DND-41 (cell line): ENCODE measurements around the gene ERICH3.

ENCODE experiments used
- ATAC-seq: fragments of 200-7000 bp; cut with Tn5 transposase; 3 replicates; pipeline ENCODE4 v1.9.1; 2021; ENCODE audit warnings: low read depth; ENCODE audit not compliant: insufficient read depth
- DNase-seq: peaks from one replicate; pipeline ENCODE4 v3.0.0-alpha.2; 2020
- H2AFZ ChIP-seq: 2 replicates; pipeline ENCODE4 v1.6.0; 2012; ENCODE audit warnings: low read depth, low read length
- H3K27ac ChIP-seq: 2 replicates; pipeline ENCODE4 v1.5.1; 2012; ENCODE audit warnings: low read length, inconsistent platforms
- H3K27me3 ChIP-seq: fragments of 200-600 bp; sonication (generic); 2 replicates; pipeline ENCODE4 v1.6.0; 2012; ENCODE audit warnings: low read length, mild to moderate bottlenecking, inconsistent platforms; ENCODE audit not compliant: insufficient read depth, poor library complexity
- H3K36me3 ChIP-seq: 2 replicates; pipeline ENCODE4 v1.5.1; 2012; ENCODE audit warnings: low read length, inconsistent platforms; ENCODE audit not compliant: insufficient read depth
- H3K4me1 ChIP-seq: 2 replicates; pipeline ENCODE4 v1.5.1; 2012; ENCODE audit warnings: mild to moderate bottlenecking, low read length; ENCODE audit not compliant: insufficient read depth
- H3K4me2 ChIP-seq: 2 replicates; pipeline ENCODE4 v1.6.0; 2012; ENCODE audit warnings: mild to moderate bottlenecking, moderate library complexity, low read length, inconsistent platforms; ENCODE audit not compliant: insufficient read depth
- H3K4me3 ChIP-seq, 2 experiments: fragments of 200-600 bp in 1 of 2; shearing (Covaris generic) in 1 of 2; 2 replicates each; pipeline ENCODE4 v1.5.1; 2012 to 2016; ENCODE audit warnings: inconsistent platforms in 2 of 2, low read length in 2 of 2, mild to moderate bottlenecking in 2 of 2, low read depth in 1 of 2, moderate library complexity in 1 of 2
- H3K79me2 ChIP-seq: 2 replicates; pipeline ENCODE4 v1.6.0; 2012; ENCODE audit warnings: low read length, inconsistent platforms; ENCODE audit not compliant: insufficient read depth
- H3K9ac ChIP-seq: 2 replicates; pipeline ENCODE4 v1.6.0; 2012; ENCODE audit warnings: low read depth, mild to moderate bottlenecking, inconsistent platforms, low read length, moderate library complexity
- H3K9me3 ChIP-seq: 2 replicates; pipeline ENCODE4 v1.5.1; 2012; ENCODE audit warnings: low read length, moderate library complexity, mild to moderate bottlenecking, inconsistent platforms; ENCODE audit not compliant: insufficient read depth, severe bottlenecking
- H4K20me1 ChIP-seq: 2 replicates; pipeline ENCODE4 v1.6.0; 2012; ENCODE audit warnings: low read length; ENCODE audit not compliant: insufficient read depth
- EZH2 ChIP-seq: IDR thresholded peaks from 3 replicates; pipeline ENCODE4 v1.6.1; 2012; ENCODE audit warnings: borderline replicate concordance, low read depth, mild to moderate bottlenecking, moderate library complexity, low read length, inconsistent platforms; ENCODE audit not compliant: severe bottlenecking
- TF ChIP-seq, protein P1 (sequence below): IDR thresholded peaks from 2 replicates; pipeline ENCODE4 v1.5.1; 2012; ENCODE audit warnings: borderline replicate concordance, low read length, moderate library complexity, mild to moderate bottlenecking; ENCODE audit not compliant: poor library complexity, severe bottlenecking; ENCODE audit errors: extremely low read depth

ERICH3 gene, protein sequence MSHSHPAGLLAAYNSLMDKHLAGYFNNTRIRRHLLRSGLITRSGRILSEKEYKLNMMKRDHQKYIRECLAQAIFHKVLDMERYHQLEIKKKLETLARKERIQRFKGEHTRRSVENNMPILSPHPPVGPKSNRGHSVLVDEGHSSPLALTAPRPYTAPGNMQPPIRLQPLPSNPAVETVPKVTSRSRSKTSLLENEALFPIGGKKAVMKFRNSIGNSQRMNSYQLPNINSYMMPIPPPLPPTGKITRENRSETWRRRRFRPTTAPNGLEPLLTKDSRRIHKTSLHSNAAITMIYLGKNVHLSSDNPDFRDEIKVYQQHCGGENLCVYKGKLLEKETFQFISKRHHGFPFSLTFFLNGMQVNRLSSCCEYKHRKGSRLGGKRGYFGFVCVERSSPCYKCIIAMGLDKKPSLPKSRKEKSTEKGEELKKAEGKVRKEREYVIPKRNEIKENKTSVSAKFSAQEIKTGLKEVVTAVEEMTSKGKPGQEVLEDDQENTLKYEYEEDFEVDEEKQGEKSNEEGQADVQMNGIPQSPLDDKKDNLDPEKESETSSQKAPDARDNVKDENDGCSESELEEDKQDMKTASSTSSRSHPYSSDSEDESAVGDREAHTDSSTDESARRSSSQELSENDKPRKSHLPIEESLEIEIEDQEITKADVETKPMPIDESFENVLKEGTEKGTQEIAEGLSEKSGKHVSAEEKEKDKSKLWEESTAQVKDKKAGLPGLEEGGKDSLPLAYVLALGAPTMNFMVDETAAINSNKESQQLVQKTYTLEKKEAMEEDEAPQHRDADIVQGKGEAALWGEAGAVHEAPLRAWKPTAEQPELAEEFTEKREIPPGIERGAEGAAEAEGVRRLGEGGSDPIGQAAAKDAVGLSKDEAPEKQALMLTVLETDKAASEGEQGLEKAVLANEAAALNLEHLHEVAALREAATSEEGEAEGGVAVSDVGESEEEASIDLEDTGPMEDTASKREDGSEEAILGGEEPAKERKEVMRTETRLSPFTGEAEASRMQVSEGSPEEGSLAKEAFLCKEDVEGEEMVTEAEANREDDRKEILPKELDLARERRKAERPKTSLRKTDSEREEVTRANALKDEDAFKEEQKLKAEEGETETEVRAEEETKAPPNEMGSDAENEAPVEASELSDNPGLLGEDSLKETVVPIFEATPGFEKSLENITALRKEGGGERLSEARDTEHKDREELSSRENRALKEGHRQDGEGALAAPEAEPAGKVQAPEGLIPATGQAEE (N-terminal part only)

DNA sequence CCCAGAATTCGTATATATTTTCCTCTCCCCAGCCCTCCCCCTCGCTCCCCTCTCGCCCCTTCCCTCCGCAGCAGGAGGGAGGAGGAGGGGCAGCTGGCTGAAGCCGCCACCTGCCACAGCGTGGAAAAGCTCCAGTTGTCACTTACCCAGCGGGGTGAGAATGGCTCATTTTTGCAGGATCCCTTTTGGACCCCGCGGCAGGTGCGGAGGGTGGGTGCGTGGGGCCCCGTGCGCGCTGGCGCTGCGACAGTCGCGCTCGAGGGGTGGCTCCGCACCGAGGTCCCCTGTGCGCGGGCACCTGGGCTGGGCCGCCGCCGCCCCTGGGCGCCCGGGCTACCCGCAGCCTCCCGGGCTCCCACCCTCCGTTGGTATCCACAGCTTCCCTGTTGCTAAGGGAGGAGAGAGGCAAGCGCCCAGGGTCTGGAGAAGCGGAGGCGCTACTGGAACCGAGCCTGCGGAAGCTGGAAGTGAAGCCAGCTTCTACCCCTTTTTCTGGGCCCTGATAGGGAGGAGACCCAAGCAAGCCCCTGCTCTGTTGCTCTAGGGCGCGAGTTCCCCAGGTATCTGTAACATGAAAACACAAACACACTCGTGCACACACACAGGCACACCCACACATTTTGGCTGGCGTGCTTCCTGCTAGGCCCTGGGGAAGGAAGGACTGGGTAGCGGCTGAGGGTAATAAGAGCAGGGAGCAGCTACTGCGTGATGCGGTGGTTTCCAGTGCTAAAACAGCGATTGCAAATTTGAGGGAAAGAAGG lies at the start of gene ERICH3:
Gene ERICH3 (minus strand): TSS at position 442 of the 761 bp plus-strand sequence. CDS start 273 bp downstream, at position 169.
- H3K27me3 ChIP-seq: no peaks in the 10 kb centered on the region
- no peaks in the 10 kb centered on the region for H3K9me3 ChIP-seq
- TF ChIP-seq, protein P1, sequence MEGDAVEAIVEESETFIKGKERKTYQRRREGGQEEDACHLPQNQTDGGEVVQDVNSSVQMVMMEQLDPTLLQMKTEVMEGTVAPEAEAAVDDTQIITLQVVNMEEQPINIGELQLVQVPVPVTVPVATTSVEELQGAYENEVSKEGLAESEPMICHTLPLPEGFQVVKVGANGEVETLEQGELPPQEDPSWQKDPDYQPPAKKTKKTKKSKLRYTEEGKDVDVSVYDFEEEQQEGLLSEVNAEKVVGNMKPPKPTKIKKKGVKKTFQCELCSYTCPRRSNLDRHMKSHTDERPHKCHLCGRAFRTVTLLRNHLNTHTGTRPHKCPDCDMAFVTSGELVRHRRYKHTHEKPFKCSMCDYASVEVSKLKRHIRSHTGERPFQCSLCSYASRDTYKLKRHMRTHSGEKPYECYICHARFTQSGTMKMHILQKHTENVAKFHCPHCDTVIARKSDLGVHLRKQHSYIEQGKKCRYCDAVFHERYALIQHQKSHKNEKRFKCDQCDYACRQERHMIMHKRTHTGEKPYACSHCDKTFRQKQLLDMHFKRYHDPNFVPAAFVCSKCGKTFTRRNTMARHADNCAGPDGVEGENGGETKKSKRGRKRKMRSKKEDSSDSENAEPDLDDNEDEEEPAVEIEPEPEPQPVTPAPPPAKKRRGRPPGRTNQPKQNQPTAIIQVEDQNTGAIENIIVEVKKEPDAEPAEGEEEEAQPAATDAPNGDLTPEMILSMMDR: no peak
- no peak for TF ChIP-seq EZH2
- no peaks in the 10 kb centered on the region for H3K79me2 ChIP-seq
- no peaks in the 10 kb centered on the region for H3K4me1 ChIP-seq
- H3K9ac ChIP-seq: no peak within 1 kb of the TSS
- no peak for ATAC-seq
- H3K27ac ChIP-seq: no peak within 1 kb of the TSS
- no peak for DNase-seq
- H3K36me3 ChIP-seq: no peaks in the 10 kb centered on the region
- no peaks in the 10 kb centered on the region for H4K20me1 ChIP-seq
- no peak within 1 kb of the TSS for H2AFZ ChIP-seq
- H3K4me2 ChIP-seq: no peak within 1 kb of the TSS
- no peak within 1 kb of the TSS for H3K4me3 ChIP-seq

DNA sequence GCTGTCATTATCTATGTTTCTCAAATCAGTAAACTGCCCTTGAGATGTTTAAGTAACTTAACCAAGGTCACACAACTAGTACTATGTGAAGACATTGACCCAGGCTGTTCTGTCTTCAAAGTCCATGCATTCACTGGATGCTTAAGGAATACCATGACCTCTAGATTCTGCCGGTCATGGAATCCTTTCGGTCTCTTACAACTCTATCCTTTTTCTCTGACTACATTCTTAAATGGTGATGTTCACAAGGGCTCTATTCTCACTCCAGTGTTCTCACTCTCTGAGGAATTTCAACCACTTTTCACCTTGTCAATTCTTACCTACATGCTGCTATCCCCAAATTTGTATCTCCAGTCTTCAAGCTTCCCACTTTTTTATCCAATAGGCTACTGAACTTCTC lies 44.0 kb upstream of the ERICH3 start:
- Histone ChIP-seq H3K36me3 (peaks cover 20% of the 10 kb centered on the region; the same call in 1 of the 2 replicates), H4K20me1 (no peaks in the 10 kb centered on the region)

DNA sequence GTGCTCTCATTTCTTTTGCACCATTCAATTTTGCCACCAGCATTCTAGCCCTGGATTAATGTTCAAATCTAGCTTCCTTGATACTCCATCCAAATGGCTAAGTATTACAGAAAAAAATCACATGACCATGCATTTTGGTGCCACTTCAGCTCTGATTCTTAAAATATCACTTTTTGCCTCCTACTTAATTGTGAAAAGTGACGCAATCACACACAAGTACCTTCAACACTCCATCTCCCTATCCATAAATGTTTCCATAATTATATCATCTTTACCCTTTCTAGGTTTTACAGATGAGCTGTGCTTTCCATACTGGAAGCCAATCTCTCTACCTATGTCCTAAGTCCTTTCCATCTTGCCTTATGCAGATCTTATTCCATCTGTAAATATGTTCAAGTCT lies 43.2 kb upstream of the ERICH3 start:
- no peak overlapping the region for H3K9ac ChIP-seq
- no peaks in the 10 kb centered on the region for H4K20me1 ChIP-seq
- DNase-seq (no peak), ATAC-seq (no peak)
- peaks cover 20% of the 10 kb centered on the region; the same call in 1 of the 2 replicates for H3K36me3 ChIP-seq
- no peaks in the 10 kb centered on the region for H3K4me1 ChIP-seq
- no peak overlapping the region for H3K4me3 ChIP-seq
- no peaks in the 10 kb centered on the region for H3K9me3 ChIP-seq
- no peak overlapping the region for H3K4me2 ChIP-seq
- TF ChIP-seq, protein P1: no peak
- no peak for TF ChIP-seq EZH2
- H2AFZ ChIP-seq: no peak overlapping the region
- no peak overlapping the region for H3K27ac ChIP-seq
- H3K79me2 ChIP-seq: no peaks in the 10 kb centered on the region
- H3K27me3 ChIP-seq: no peaks in the 10 kb centered on the region

More for the DNA sequence above, 44.0 kb upstream of the ERICH3 start:
- Histone ChIP-seq H3K4me2 (no peak overlapping the region), H3K4me3 (no peak overlapping the region), H2AFZ (no peak overlapping the region), H3K27me3 (no peaks in the 10 kb centered on the region), H3K79me2 (no peaks in the 10 kb centered on the region), H3K4me1 (no peaks in the 10 kb centered on the region), H3K9me3 (no peaks in the 10 kb centered on the region), H3K27ac (no peak overlapping the region), H3K9ac (no peak overlapping the region)
- TF ChIP-seq EZH2: no peak
- TF ChIP-seq, protein P1: no peak
- ATAC-seq (no peak), DNase-seq (no peak)
